GM12878 (cell line): ENCODE measurements around the gene RTEL1. TPM values are rescaled to one million over a fixed set of nuclear protein-coding genes. Genes with fewer than 3 reads are reported as not detected.
A peak's percentile ranks its signal among the peaks of the same experiment; 100 is the strongest.

Experiments
- BCL3 ChIP-seq: IDR thresholded peaks from 2 replicates; pipeline ENCODE4 v1.6.1; 2011; ENCODE audit warnings: borderline replicate concordance, low read depth, mild to moderate bottlenecking, moderate library complexity, low read length; ENCODE audit not compliant: insufficient read depth, poor library complexity, severe bottlenecking
- BCLAF1 ChIP-seq: fragments of 450-650 bp; IDR thresholded peaks from 2 replicates; pipeline ENCODE4 v1.6.1; 2017; ENCODE audit warnings: antibody characterized with exemption, mild to moderate bottlenecking, moderate library complexity
- BMI1 ChIP-seq: fragments of 450-650 bp; IDR thresholded peaks from 2 replicates; pipeline ENCODE4 v1.6.1; 2016; ENCODE audit warnings: mild to moderate bottlenecking, moderate library complexity, borderline replicate concordance
- CBFB ChIP-seq: IDR thresholded peaks from 2 replicates; pipeline ENCODE4 v1.6.1; 2016; ENCODE audit warnings: antibody characterized with exemption, low read depth
- CEBPB ChIP-seq, 2 experiments: fragments of 150-350 bp in 1 of 2; IDR thresholded peaks; 2 replicates each; pipeline ENCODE4 v1.6.1; 2012 to 2014; ENCODE audit warnings: low read depth in 2 of 2, low read length in 2 of 2, borderline replicate concordance in 1 of 2, inconsistent platforms in 1 of 2
- CHD2 ChIP-seq: IDR thresholded peaks from 2 replicates; pipeline ENCODE4 v1.6.1; 2011; ENCODE audit warnings: low read depth, low read length, improper control_type of control experiment, borderline replicate concordance
- EP300 ChIP-seq, 2 experiments: fragments of 150-350 bp in 1 of 2; IDR thresholded peaks; 2 replicates each; pipeline ENCODE4 v1.6.1; 2011 to 2012; ENCODE audit warnings: low read depth in 2 of 2, low read length in 2 of 2, borderline replicate concordance in 1 of 2, improper control_type of control experiment in 1 of 2, inconsistent platforms in 1 of 2; ENCODE audit not compliant: control insufficient read depth in 1 of 2
- FOXK2 ChIP-seq: fragments of 450-650 bp; IDR thresholded peaks from 2 replicates; pipeline ENCODE4 v1.6.1; 2017; ENCODE audit warnings: mild to moderate bottlenecking, moderate library complexity
- GATAD2B ChIP-seq: fragments of 450-650 bp; conservative IDR thresholded peaks from 2 replicates; pipeline ENCODE4 v1.6.1; 2017; ENCODE audit warnings: low read depth, mild to moderate bottlenecking, moderate library complexity
- IKZF2 ChIP-seq, 2 experiments: fragments of 450-650 bp; IDR thresholded peaks; 2 replicates each; pipeline ENCODE4 v1.6.1; 2017; ENCODE audit warnings: mild to moderate bottlenecking in 2 of 2, moderate library complexity in 2 of 2
- MEF2B ChIP-seq: fragments of 450-650 bp; IDR thresholded peaks from 2 replicates; pipeline ENCODE4 v1.6.1; 2018; ENCODE audit warnings: mild to moderate bottlenecking, moderate library complexity; ENCODE audit not compliant: partially characterized antibody, poor library complexity, severe bottlenecking
- MLLT1 ChIP-seq: fragments of 450-650 bp; IDR thresholded peaks from 2 replicates; pipeline ENCODE4 v1.6.1; 2016; ENCODE audit warnings: mild to moderate bottlenecking
- NFXL1 ChIP-seq: fragments of 450-650 bp; IDR thresholded peaks from 2 replicates; pipeline ENCODE4 v1.6.1; 2017; ENCODE audit warnings: antibody characterized with exemption, mild to moderate bottlenecking, borderline replicate concordance
- NR2C1 ChIP-seq: fragments of 450-650 bp; IDR thresholded peaks from 2 replicates; pipeline ENCODE4 v1.6.1; 2017; ENCODE audit warnings: antibody characterized with exemption, mild to moderate bottlenecking, moderate library complexity
- NR2C2 ChIP-seq: IDR thresholded peaks from 2 replicates; pipeline ENCODE4 v1.6.1; 2011; ENCODE audit warnings: borderline replicate concordance, low read depth; ENCODE audit not compliant: control insufficient read depth, insufficient read length
- RB1 ChIP-seq: fragments of 450-650 bp; formaldehyde crosslinking; IDR thresholded peaks from 2 replicates; pipeline ENCODE4 v1.6.1; 2017; ENCODE audit warnings: mild to moderate bottlenecking, borderline replicate concordance
- RELA ChIP-seq: fragments of 450-650 bp; IDR thresholded peaks from 2 replicates; pipeline ENCODE4 v1.8.0; 2014; ENCODE audit warnings: borderline replicate concordance; ENCODE audit not compliant: partially characterized antibody
- SMAD1 ChIP-seq: fragments of 450-650 bp; IDR thresholded peaks from 2 replicates; pipeline ENCODE4 v1.6.1; 2018; ENCODE audit warnings: mild to moderate bottlenecking, low read depth; ENCODE audit not compliant: partially characterized antibody
- SP1 ChIP-seq: IDR thresholded peaks from one replicate; pipeline ENCODE4 v1.6.1; 2011; ENCODE audit warnings: low read depth, low read length
- SREBF1 ChIP-seq: IDR thresholded peaks from 2 replicates; pipeline ENCODE4 v1.6.1; 2012; ENCODE audit warnings: mild to moderate bottlenecking, low read length
- SREBF2 ChIP-seq: IDR thresholded peaks from 2 replicates; pipeline ENCODE4 v1.6.1; 2012; ENCODE audit warnings: mild to moderate bottlenecking, low read length
- SUPT20H ChIP-seq: IDR thresholded peaks from 2 replicates; pipeline ENCODE4 v1.6.1; 2011; ENCODE audit warnings: low read depth, mild to moderate bottlenecking, low read length, moderate library complexity, borderline replicate concordance; ENCODE audit not compliant: control insufficient read depth
- TARDBP ChIP-seq: IDR thresholded peaks from 2 replicates; pipeline ENCODE4 v1.6.1; 2016; ENCODE audit warnings: borderline replicate concordance
- ZNF207 ChIP-seq: fragments of 450-650 bp; IDR thresholded peaks from 2 replicates; pipeline ENCODE4 v1.6.1; 2014; ENCODE audit warnings: antibody characterized with exemption, mild to moderate bottlenecking, borderline replicate concordance
- ZNF384 ChIP-seq: IDR thresholded peaks from 2 replicates; pipeline ENCODE4 v1.6.1; 2012; ENCODE audit warnings: low read depth, mild to moderate bottlenecking, low read length, improper control_type of control experiment, borderline replicate concordance
- polyA plus RNA-seq, 11 experiments: library from polyadenylated mRNA; depleted of rRNA in 4 of 11; unstranded in 6 of 11; stranded (reverse) in 5 of 11; fragments of >200 nt; fragmentation: Nextera tagmentation in 4 of 11; fragmentation: Illumina TruSeq in 1 of 11; extraction: Ambion mirVana in 4 of 11; extraction: Trizol in 1 of 11; gene quantifications; 1 replicate in 1 of 11; 2 replicates in 10 of 11; pipeline versions ENCODE4 v1.2.1 to v1.2.3, GENCODE V29; 2011 to 2016; ENCODE audit warnings: inconsistent platforms in 2 of 11, missing spikeins in 2 of 11, low read depth in 1 of 11
- total RNA-seq, 4 experiments: library from RNA; depleted of rRNA in 3 of 4; stranded (reverse); fragments of >200 nt in 3 of 4; fragmentation: Illumina TruSeq in 1 of 4; extraction: Trizol in 1 of 4; gene quantifications; 2 replicates each; pipeline versions ENCODE4 v1.2.1 to v1.2.3, GENCODE V29; 2013 to 2021

RTEL1 gene
- total and polyA plus RNA-seq, 10 of the 15 experiments (the other 5 are each of a cell fraction or from before 2014, with no cell fraction given), result 0.40 to 37.2 (median 15.6) TPM; not detected in 1

- TF ChIP-seq MLLT1 (no peak), RB1 (no peak), SREBF1 (no peak), SMAD1 (no peak), GATAD2B (peak; percentile 63; the same call in 1 of the 2 replicates), ZNF384 (no peak), MEF2B (no peak), EP300 (IDR thresholded peaks at IDR 0.05; ENCODE audit: borderline replicate concordance in 1 of 2, control insufficient read depth in 1 of 2, low read depth in 2 of 2, low read length in 2 of 2) (no peak), SREBF2 (no peak), FOXK2 (no peak), IKZF2 (IDR thresholded peaks at IDR 0.05) (no peak), BCLAF1 (no peak), CHD2 (no peak; the same call in 1 of the 2 replicates), TARDBP (no peak), CBFB (no peak), BCL3 (no peak), RELA (peak; percentile 16), SUPT20H (no peak), BMI1 (no peak), CEBPB (IDR thresholded peaks at IDR 0.05; ENCODE audit: borderline replicate concordance in 1 of 2, low read depth in 2 of 2, low read length in 2 of 2) (no peak), NR2C2 (no peak), NR2C1 (peak; percentile 14; the same call in 1 of the 2 replicates), SP1 (no peak), ZNF207 (no peak), NFXL1 (no peak)
These were observed 31.5 kb upstream of the RTEL1 start, which contains the start of gene GMEB2 (continued) for GRCh38 chr20:63626424-63627128.
